DND-41 (cell line): ENCODE data around the gene RPL13A.

Experiments
- CTCF ChIP-seq: IDR thresholded peaks from 2 replicates; pipeline ENCODE4 v1.5.1; 2012; ENCODE audit warnings: borderline replicate concordance, low read length, moderate library complexity, mild to moderate bottlenecking; ENCODE audit not compliant: poor library complexity, severe bottlenecking; ENCODE audit errors: extremely low read depth
- EZH2 ChIP-seq: IDR thresholded peaks from 3 replicates; pipeline ENCODE4 v1.6.1; 2012; ENCODE audit warnings: borderline replicate concordance, low read depth, mild to moderate bottlenecking, moderate library complexity, low read length, inconsistent platforms; ENCODE audit not compliant: severe bottlenecking

GRCh38 chr19:49481020-49481683 is 6.3 kb upstream of the RPL13A start:
- TF ChIP-seq CTCF: no peak
- no peak for TF ChIP-seq EZH2
